ENCODE measurements around the gene ZBTB9.

The ZBTB9 gene

GRCh38 chr6:33433544-33434191 is 20.7 kb upstream of the ZBTB9 start:
- DNase-seq, result no peak

- no peak for DNase-seq
Observed at GRCh38 chr6:33434961-33435360, 19.4 kb upstream of the ZBTB9 start.

GRCh38 chr6:33437666-33438065 is 16.7 kb upstream of the ZBTB9 start:
- DNase-seq, result no peak

- no peak for DNase-seq
Observed at GRCh38 chr6:33438978-33439594, 15.3 kb upstream of the ZBTB9 start.

GRCh38 chr6:33439956-33440648 is 14.3 kb upstream of the ZBTB9 start:
- DNase-seq, result no peak

- no peak for DNase-seq
Observed at GRCh38 chr6:33440649-33441309, 13.6 kb upstream of the ZBTB9 start.

- DNase-seq, result no peak
Observed at GRCh38 chr6:33441457-33441856, 12.9 kb upstream of the ZBTB9 start.

- DNase-seq, result no peak
Observed at GRCh38 chr6:33442283-33442682, 12.1 kb upstream of the ZBTB9 start.

GRCh38 chr6:33443025-33443424 is 11.4 kb upstream of the ZBTB9 start:
- no peak for DNase-seq

- DNase-seq, result no peak
Observed at GRCh38 chr6:33443619-33444504, 10.5 kb upstream of the ZBTB9 start.

- no peak for DNase-seq
Observed at GRCh38 chr6:33445119-33445603, 9.2 kb upstream of the ZBTB9 start.

GRCh38 chr6:33446356-33446755 is 8.0 kb upstream of the ZBTB9 start:
- DNase-seq, result no peak

- DNase-seq, result no peak
Observed at GRCh38 chr6:33450434-33450833, 3.9 kb upstream of the ZBTB9 start.

GRCh38 chr6:33451606-33452005 is 2.8 kb upstream of the ZBTB9 start:
- DNase-seq, result no peak

GRCh38 chr6:33452496-33452895 is 1.9 kb upstream of the ZBTB9 start:
- no peak for DNase-seq

GRCh38 chr6:33453393-33454008 is 875 bp upstream of the ZBTB9 start:
- DNase-seq, result no peak

GRCh38 chr6:33455051-33455450 is 675 bp downstream of the ZBTB9 start:
- DNase-seq, result no peak

GRCh38 chr6:33456156-33456555 is 1.8 kb downstream of the ZBTB9 start:
- DNase-seq, result no peak

GRCh38 chr6:33458676-33459075 is 4.3 kb downstream of the ZBTB9 start:
- no peak for DNase-seq

- DNase-seq, result no peak
Observed at GRCh38 chr6:33459226-33459625, 4.8 kb downstream of the ZBTB9 start.

- no peak for DNase-seq
Observed at GRCh38 chr6:33466075-33466735, 11.8 kb downstream of the ZBTB9 start.

- no peak for DNase-seq
Observed at GRCh38 chr6:33467091-33467490, 12.7 kb downstream of the ZBTB9 start.
